H1 (cell line): ENCODE results near the gene SMARCA4. TPM values are rescaled to one million over a fixed set of nuclear protein-coding genes. Genes with fewer than 3 reads are reported as not detected.

Experiments
- CTCF ChIA-PET: fragments of 300-600 bp; sonication (Branson Sonifier 250); formaldehyde crosslinking; loops from one replicate; lab custom pipeline; 2021; ENCODE audit not compliant: partially characterized antibody; lab: Charles Lee
- POLR2A ChIA-PET: fragments of 300-600 bp; sonication (Branson Sonifier 250); formaldehyde crosslinking; loops from one replicate; lab custom pipeline; 2021; ENCODE audit warnings: inconsistent platforms; ENCODE audit not compliant: partially characterized antibody; lab: Charles Lee
- DNase-seq, 2 experiments: peaks; one replicate each; pipeline versions ENCODE4 v3.0.0 to v3.0.0-alpha.2; 2010 to 2022; ENCODE audit warnings: low spot score in 2 of 2, low read depth in 1 of 2, mixed read lengths in 1 of 2
- FAIRE-seq: peaks from 2 replicates; lab custom pipeline; 2011; peaks lifted over from hg19 to GRCh38; lab: Jason Lieb, UNC
- H2AFZ ChIP-seq: 2 replicates; pipeline ENCODE4 v1.8.1; 2012; ENCODE audit warnings: low read length, inconsistent platforms
- H2AK5ac ChIP-seq: 2 replicates; pipeline ENCODE4 v1.6.1; 2013; ENCODE audit warnings: low read depth, low read length
- H2BK120ac ChIP-seq: replicated peaks from 2 replicates; pipeline ENCODE3; 2013; ENCODE audit warnings: low read depth, low read length, inconsistent platforms
- H2BK12ac ChIP-seq: 2 replicates; pipeline ENCODE4 v1.6.1; 2013; ENCODE audit warnings: low read depth, low read length
- H2BK15ac ChIP-seq: 2 replicates; pipeline ENCODE4 v1.6.1; 2013; ENCODE audit warnings: low read length
- H2BK20ac ChIP-seq: 2 replicates; pipeline ENCODE4 v1.6.1; 2013; ENCODE audit warnings: low read length
- H2BK5ac ChIP-seq: 2 replicates; pipeline ENCODE4 v1.6.1; 2013; ENCODE audit warnings: low read depth, low read length
- H3K14ac ChIP-seq: 2 replicates; pipeline ENCODE4 v1.6.1; 2013; ENCODE audit warnings: inconsistent platforms; ENCODE audit not compliant: insufficient read length
- H3K18ac ChIP-seq: 2 replicates; pipeline ENCODE4 v1.6.1; 2013; ENCODE audit warnings: low read length; ENCODE audit errors: extremely low read depth
- H3K23ac ChIP-seq: 2 replicates; pipeline ENCODE4 v1.6.1; 2013; ENCODE audit warnings: inconsistent platforms; ENCODE audit not compliant: insufficient read length
- H3K23me2 ChIP-seq: 2 replicates; pipeline ENCODE4 v1.6.1; 2013; ENCODE audit warnings: low read depth, low read length
- H3K27ac ChIP-seq: 2 replicates; pipeline ENCODE4 v1.6.1; 2011; ENCODE audit warnings: low read depth, low read length, inconsistent platforms
- H3K27me3 ChIP-seq, 4 experiments: replicated peaks in 1 of 4; 1 replicate in 1 of 4; 2 replicates in 3 of 4; pipeline versions ENCODE4 v1.6.1 to v1.8.1; 2011 to 2013; ENCODE audit warnings: low read length in 3 of 4, mild to moderate bottlenecking in 3 of 4, inconsistent platforms in 2 of 4, mixed read lengths in 2 of 4, moderate library complexity in 1 of 4; ENCODE audit not compliant: control insufficient read depth in 3 of 4, insufficient read depth in 3 of 4; ENCODE audit errors: extremely low read depth in 1 of 4
- H3K36me3 ChIP-seq, 4 experiments: 2 replicates each; pipeline versions ENCODE4 v1.6.1 to v1.8.1; 2011 to 2013; ENCODE audit warnings: mild to moderate bottlenecking in 4 of 4, low read length in 3 of 4, moderate library complexity in 2 of 4, control low read depth in 1 of 4, inconsistent platforms in 1 of 4; ENCODE audit not compliant: insufficient read depth in 4 of 4, control insufficient read depth in 2 of 4
- H3K4ac ChIP-seq: replicated peaks from 2 replicates; pipeline ENCODE3; 2013; ENCODE audit warnings: low read length, low read depth, mixed read lengths, inconsistent platforms; ENCODE audit not compliant: insufficient read length
- H3K4me1 ChIP-seq, 4 experiments: replicated peaks in 1 of 4; 1 replicate in 1 of 4; 2 replicates in 3 of 4; pipeline versions ENCODE4 v1.6.1 to v1.8.1; 2011 to 2013; ENCODE audit warnings: low read length in 3 of 4, inconsistent platforms in 2 of 4, mixed read lengths in 1 of 4; ENCODE audit not compliant: insufficient read depth in 4 of 4, control insufficient read depth in 3 of 4
- H3K4me2 ChIP-seq, 2 experiments: 2 replicates each; pipeline versions ENCODE4 v1.6.1 to v1.8.1; 2011 to 2013; ENCODE audit warnings: low read depth in 2 of 2, low read length in 2 of 2, control low read depth in 1 of 2, inconsistent platforms in 1 of 2, mild to moderate bottlenecking in 1 of 2; ENCODE audit not compliant: insufficient read depth in 1 of 2
- H3K4me3 ChIP-seq, 4 experiments: fragments of 200-600, 300-600 bp in 1 of 4; sonication (generic), shearing (Covaris generic), sonication (Bioruptor Twin) in 1 of 4; 2 replicates each; pipeline versions ENCODE4 v1.5.1 to v1.8.1; 2011 to 2016; ENCODE audit warnings: low read length in 4 of 4, low read depth in 3 of 4, control low read depth in 2 of 4, inconsistent platforms in 2 of 4, mild to moderate bottlenecking in 2 of 4, mixed read lengths in 1 of 4, moderate library complexity in 1 of 4; ENCODE audit not compliant: insufficient read depth in 2 of 4; ENCODE audit errors: extremely low read depth in 1 of 4
- H3K56ac ChIP-seq: replicated peaks from 2 replicates; pipeline ENCODE3; 2013; ENCODE audit warnings: low read depth, mild to moderate bottlenecking, mixed read lengths, low read length, inconsistent platforms; ENCODE audit not compliant: insufficient read length
- H3K79me1 ChIP-seq: 2 replicates; pipeline ENCODE4 v1.6.1; 2013; ENCODE audit warnings: low read depth, low read length, control low read depth
- H3K79me2 ChIP-seq, 2 experiments: 2 replicates each; pipeline versions ENCODE4 v1.6.1 to v1.8.1; 2012 to 2013; ENCODE audit warnings: low read length in 2 of 2, mild to moderate bottlenecking in 2 of 2, inconsistent platforms in 1 of 2; ENCODE audit not compliant: insufficient read depth in 2 of 2, control insufficient read depth in 1 of 2
- H3K9ac ChIP-seq, 4 experiments: replicated peaks in 1 of 4; 1 replicate in 1 of 4; 2 replicates in 3 of 4; pipeline versions ENCODE4 v1.6.1 to v1.8.1; 2011 to 2013; ENCODE audit warnings: low read depth in 3 of 4, low read length in 3 of 4, control low read depth in 2 of 4, mild to moderate bottlenecking in 2 of 4, moderate library complexity in 2 of 4, inconsistent platforms in 1 of 4; ENCODE audit errors: extremely low read depth in 1 of 4
- H3K9me3 ChIP-seq, 2 experiments: 2 replicates each; pipeline versions ENCODE4 v1.6.1 to v1.8.1; 2012 to 2013; ENCODE audit warnings: mild to moderate bottlenecking in 2 of 2, moderate library complexity in 2 of 2, control low read depth in 1 of 2, inconsistent platforms in 1 of 2, low read depth in 1 of 2, low read length in 1 of 2, mixed read lengths in 1 of 2; ENCODE audit not compliant: insufficient read depth in 2 of 2
- H4K20me1 ChIP-seq, 2 experiments: replicated peaks in 1 of 2; 2 replicates each; pipeline versions ENCODE3 to v1.8.1; 2011 to 2013; ENCODE audit warnings: inconsistent platforms in 2 of 2, low read length in 2 of 2, mild to moderate bottlenecking in 1 of 2; ENCODE audit not compliant: insufficient read depth in 2 of 2, control insufficient read depth in 1 of 2
- H4K5ac ChIP-seq: 2 replicates; pipeline ENCODE4 v1.6.1; 2013; ENCODE audit warnings: low read length, low read depth, mixed read lengths, inconsistent platforms; ENCODE audit not compliant: insufficient read length
- H4K8ac ChIP-seq: 2 replicates; pipeline ENCODE4 v1.8.0; 2013; ENCODE audit warnings: mild to moderate bottlenecking, moderate library complexity, low read length, inconsistent platforms; ENCODE audit not compliant: insufficient read depth; ENCODE audit errors: extremely low read depth
- H4K91ac ChIP-seq: replicated peaks from 2 replicates; pipeline ENCODE3; 2013; ENCODE audit warnings: low read length, mixed read lengths, inconsistent platforms; ENCODE audit not compliant: insufficient read length
- RFX5 ChIP-seq: IDR thresholded peaks from 2 replicates; pipeline ENCODE4 v1.6.1; 2011; ENCODE audit warnings: low read depth, low read length, improper control_type of control experiment, borderline replicate concordance
- WGBS, 2 experiments: shearing (Covaris generic) in 1 of 2; methylation state at CpG; one replicate each; pipeline versions ENCODE4 v1.1.6 to v1.1.7; 2013 to 2015; ENCODE audit warnings: low lambda C conversion rate in 2 of 2, mixed read lengths in 2 of 2, inconsistent platforms in 1 of 2, low coverage in 1 of 2, missing lambda C conversion rate in 1 of 2; ENCODE audit not compliant: insufficient replicate concordance in 2 of 2, insufficient coverage in 1 of 2, insufficient read length in 1 of 2; ENCODE audit errors: extremely low coverage in 1 of 2, missing lambda C conversion rate in 1 of 2; 5-methylcytosine and 5-hydroxymethylcytosine counted together
- polyA plus RNA-seq, 7 experiments: library from polyadenylated mRNA; depleted of rRNA in 3 of 7; stranded (reverse) in 5 of 7; unstranded in 2 of 7; fragments of >200 nt in 5 of 7; fragments of 200-250 nt in 2 of 7; gene quantifications; 1 replicate in 5 of 7; 2 replicates in 1 of 7; 4 replicates in 1 of 7; pipeline versions ENCODE4 v1.2.1 to v1.2.3, GENCODE V29; 2011 to 2013; ENCODE audit warnings: missing spikeins in 2 of 7, mixed read lengths in 2 of 7
- total RNA-seq: library from RNA; stranded (reverse); fragmentation: NEBNext Ultra II Directional; extraction: Animal tissue kit (Norgen Biotek cat#: 25700); gene quantifications from 2 replicates; pipeline ENCODE4 v1.2.1, GENCODE V29; 2021

SMARCA4 gene
- total and polyA plus RNA-seq, 2 of the 8 experiments (the other 6 are each of a cell fraction or from before 2014, with no cell fraction given): 86.4 to 263 TPM

- 91% methylated on average over 6 of the region's 6 CpGs; no CpG with 5 or more reads in 1 of the 2 experiments for WGBS, 2 experiments
- H2BK15ac ChIP-seq: no peak overlapping the region
- no peaks in the 10 kb centered on the region for H3K27me3 ChIP-seq
- H3K18ac ChIP-seq: no peak overlapping the region
- peaks cover 7 to 12% (median 10%) of the 10 kb centered on the region in 4 experiments for H3K4me1 ChIP-seq
- peaks cover 35 to 41% of the 10 kb centered on the region in 2 experiments for H4K20me1 ChIP-seq
- no peak for FAIRE-seq
- H2AFZ ChIP-seq: no peak overlapping the region
- H3K27ac ChIP-seq: no peak overlapping the region
- H3K23ac ChIP-seq: no peak overlapping the region
- no peak overlapping the region for H2BK12ac ChIP-seq
- no peak overlapping the region for H3K9ac ChIP-seq
- H4K91ac ChIP-seq: no peak overlapping the region
- no peak overlapping the region for H4K8ac ChIP-seq
- CTCF ChIA-PET: interaction anchor here (0.5 to 0.7 kb wide), 2 partner anchors 10 to 156 kb away, joined by 3 to 4 read pairs; no protein-coding TSS in a partner anchor
- no peak for TF ChIP-seq RFX5
- H3K36me3 ChIP-seq: peaks cover 11 to 60% (median 22%) of the 10 kb centered on the region in 4 experiments; a peak in 7 of 8 replicates
- DNase-seq: no peak
- H3K79me2 ChIP-seq: peaks cover 54 to 68% of the 10 kb centered on the region in 2 experiments
- POLR2A ChIA-PET: interaction anchor here (0.6 to 1.4 kb wide), 3 partner anchors 13 to 124 kb away, joined by 3 to 4 read pairs (median 4); no protein-coding TSS in a partner anchor
- H3K79me1 ChIP-seq: peaks cover 7% of the 10 kb centered on the region
- no peak overlapping the region for H2AK5ac ChIP-seq
- no peaks in the 10 kb centered on the region for H3K9me3 ChIP-seq
- no peak overlapping the region for H2BK120ac ChIP-seq
- H3K4me3 ChIP-seq: peak overlapping the region in 2 of 4 experiments; percentile 67 to 100; a peak in 1 of 8 replicates
- no peak overlapping the region for H2BK20ac ChIP-seq
- peaks cover 7% of the 10 kb centered on the region for H3K23me2 ChIP-seq
- no peak overlapping the region for H2BK5ac ChIP-seq
- peak overlapping the region in 1 of 2 experiments; percentile 98; a peak in 2 of 4 replicates for H3K4me2 ChIP-seq
- no peak overlapping the region for H3K14ac ChIP-seq
- H4K5ac ChIP-seq: no peak overlapping the region
- H3K56ac ChIP-seq: no peak overlapping the region
- no peak overlapping the region for H3K4ac ChIP-seq
These were observed 131.3 kb downstream of the SMARCA4 start for GRCh38 chr19:11092181-11092538.
